RWPE2 (cell line): ENCODE results near the gene SCN3A.

Experiments used
- ATAC-seq: fragments of 200-7000 bp; cut with Tn5 transposase; 3 replicates; pipeline ENCODE4 v1.9.1; 2021; ENCODE audit warnings: low read depth
- DNase-seq: peaks from one replicate; pipeline ENCODE4 v3.0.0-alpha.2; 2020; ENCODE audit warnings: low spot score
- H3K27ac ChIP-seq: fragments of 450-650 bp; 2 replicates; pipeline ENCODE4 v1.5.1; 2017; ENCODE audit warnings: mild to moderate bottlenecking; ENCODE audit not compliant: poor library complexity, severe bottlenecking
- H3K27me3 ChIP-seq: fragments of 250-450 bp; sonication (Bioruptor Pico); 2 replicates; pipeline ENCODE4 v1.5.1; 2021; ENCODE audit warnings: mild to moderate bottlenecking, moderate library complexity; ENCODE audit not compliant: insufficient read depth, poor library complexity, severe bottlenecking
- H3K36me3 ChIP-seq: fragments of 250-450 bp; sonication (Bioruptor Pico); 2 replicates; pipeline ENCODE4 v1.5.1; 2020; ENCODE audit warnings: low read depth, mild to moderate bottlenecking, moderate library complexity
- H3K4me1 ChIP-seq: fragments of 250-450 bp; sonication (Bioruptor Pico); 2 replicates; pipeline ENCODE4 v1.5.1; 2021; ENCODE audit warnings: mild to moderate bottlenecking, moderate library complexity; ENCODE audit not compliant: insufficient read depth, poor library complexity, severe bottlenecking
- H3K4me3 ChIP-seq: fragments of 250-450 bp; sonication (Bioruptor Pico); 2 replicates; pipeline ENCODE4 v1.5.1; 2021; ENCODE audit warnings: mild to moderate bottlenecking, moderate library complexity; ENCODE audit not compliant: severe bottlenecking
- H3K9me3 ChIP-seq: fragments of 250-450 bp; sonication (Bioruptor Pico); 2 replicates; pipeline ENCODE4 v1.5.1; 2021; ENCODE audit warnings: mild to moderate bottlenecking, moderate library complexity; ENCODE audit not compliant: severe bottlenecking
- TF ChIP-seq, protein P1 (sequence below): fragments of 450-650 bp; IDR thresholded peaks from one replicate; pipeline ENCODE4 v1.5.1; 2017; ENCODE audit warnings: mild to moderate bottlenecking, moderate library complexity; ENCODE audit not compliant: poor library complexity, severe bottlenecking

The SCN3A gene

DNA sequence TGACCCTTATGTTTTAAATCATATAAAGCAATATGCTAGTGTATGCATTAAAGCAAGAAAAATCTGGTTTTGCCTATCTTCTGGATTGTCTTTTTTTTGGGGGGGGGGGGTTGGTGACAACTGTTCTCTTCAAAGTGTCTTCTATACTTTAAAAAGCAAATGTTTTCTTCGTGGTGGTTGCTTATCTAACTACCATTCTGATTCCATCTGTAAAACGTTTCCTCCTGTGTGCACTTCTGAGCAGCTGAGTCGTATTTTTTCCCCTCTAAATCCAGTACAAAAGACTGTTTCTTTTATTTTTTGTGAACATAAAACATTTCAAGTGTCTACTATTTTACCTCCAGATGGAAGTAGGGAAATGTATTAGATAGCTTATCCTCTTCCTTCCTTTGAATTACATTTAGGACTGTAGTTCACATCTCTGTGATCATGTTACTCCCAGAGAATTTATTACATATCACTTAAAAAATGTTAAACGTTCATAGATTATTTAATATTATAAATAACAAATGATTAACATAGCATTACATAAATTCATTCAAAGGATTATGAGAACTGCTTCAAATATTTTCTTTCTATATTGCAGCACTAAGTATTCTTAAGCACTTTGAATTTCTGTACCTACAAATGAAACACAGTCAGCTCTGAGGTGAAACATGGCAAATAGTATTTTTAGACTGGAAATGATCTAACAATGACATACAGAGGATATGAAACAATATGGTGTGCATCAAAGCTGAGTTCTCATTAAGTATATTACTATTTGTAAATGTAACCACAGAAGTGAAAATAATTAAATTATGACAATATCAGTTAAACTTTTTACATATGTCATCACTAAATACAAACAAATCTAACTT lies 56.4 kb downstream of the SCN3A start:
- no peak overlapping the region for H3K27ac ChIP-seq
- H3K4me3 ChIP-seq = no peak overlapping the region
- TF ChIP-seq, protein P1, sequence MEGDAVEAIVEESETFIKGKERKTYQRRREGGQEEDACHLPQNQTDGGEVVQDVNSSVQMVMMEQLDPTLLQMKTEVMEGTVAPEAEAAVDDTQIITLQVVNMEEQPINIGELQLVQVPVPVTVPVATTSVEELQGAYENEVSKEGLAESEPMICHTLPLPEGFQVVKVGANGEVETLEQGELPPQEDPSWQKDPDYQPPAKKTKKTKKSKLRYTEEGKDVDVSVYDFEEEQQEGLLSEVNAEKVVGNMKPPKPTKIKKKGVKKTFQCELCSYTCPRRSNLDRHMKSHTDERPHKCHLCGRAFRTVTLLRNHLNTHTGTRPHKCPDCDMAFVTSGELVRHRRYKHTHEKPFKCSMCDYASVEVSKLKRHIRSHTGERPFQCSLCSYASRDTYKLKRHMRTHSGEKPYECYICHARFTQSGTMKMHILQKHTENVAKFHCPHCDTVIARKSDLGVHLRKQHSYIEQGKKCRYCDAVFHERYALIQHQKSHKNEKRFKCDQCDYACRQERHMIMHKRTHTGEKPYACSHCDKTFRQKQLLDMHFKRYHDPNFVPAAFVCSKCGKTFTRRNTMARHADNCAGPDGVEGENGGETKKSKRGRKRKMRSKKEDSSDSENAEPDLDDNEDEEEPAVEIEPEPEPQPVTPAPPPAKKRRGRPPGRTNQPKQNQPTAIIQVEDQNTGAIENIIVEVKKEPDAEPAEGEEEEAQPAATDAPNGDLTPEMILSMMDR = no peak
- no peaks in the 10 kb centered on the region for H3K9me3 ChIP-seq
- no peaks in the 10 kb centered on the region for H3K36me3 ChIP-seq
- DNase-seq = no peak
- H3K27me3 ChIP-seq = no peaks in the 10 kb centered on the region
- H3K4me1 ChIP-seq = no peaks in the 10 kb centered on the region
- no peak for ATAC-seq

DNA sequence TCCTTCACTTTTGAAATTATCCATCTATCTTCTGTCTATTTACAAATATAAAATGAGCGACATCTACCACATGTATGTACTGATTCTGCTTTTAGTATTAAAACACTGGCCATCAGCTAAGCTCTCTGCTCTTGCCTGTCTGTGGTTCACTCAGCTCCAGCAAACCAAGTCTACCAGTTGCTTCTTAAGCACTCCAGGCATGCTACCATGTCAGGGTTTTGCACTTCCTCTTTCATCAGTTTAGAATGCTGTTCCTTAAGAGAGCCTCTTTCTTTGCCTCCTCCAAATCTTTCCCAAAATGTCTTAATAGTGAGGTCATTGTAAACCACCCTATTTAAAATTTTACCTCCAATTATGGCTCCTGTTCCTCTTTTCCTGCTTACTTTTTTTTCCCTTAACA lies 59.5 kb downstream of the SCN3A start:
- no peak for ATAC-seq
- no peaks in the 10 kb centered on the region for H3K4me1 ChIP-seq

DNA sequence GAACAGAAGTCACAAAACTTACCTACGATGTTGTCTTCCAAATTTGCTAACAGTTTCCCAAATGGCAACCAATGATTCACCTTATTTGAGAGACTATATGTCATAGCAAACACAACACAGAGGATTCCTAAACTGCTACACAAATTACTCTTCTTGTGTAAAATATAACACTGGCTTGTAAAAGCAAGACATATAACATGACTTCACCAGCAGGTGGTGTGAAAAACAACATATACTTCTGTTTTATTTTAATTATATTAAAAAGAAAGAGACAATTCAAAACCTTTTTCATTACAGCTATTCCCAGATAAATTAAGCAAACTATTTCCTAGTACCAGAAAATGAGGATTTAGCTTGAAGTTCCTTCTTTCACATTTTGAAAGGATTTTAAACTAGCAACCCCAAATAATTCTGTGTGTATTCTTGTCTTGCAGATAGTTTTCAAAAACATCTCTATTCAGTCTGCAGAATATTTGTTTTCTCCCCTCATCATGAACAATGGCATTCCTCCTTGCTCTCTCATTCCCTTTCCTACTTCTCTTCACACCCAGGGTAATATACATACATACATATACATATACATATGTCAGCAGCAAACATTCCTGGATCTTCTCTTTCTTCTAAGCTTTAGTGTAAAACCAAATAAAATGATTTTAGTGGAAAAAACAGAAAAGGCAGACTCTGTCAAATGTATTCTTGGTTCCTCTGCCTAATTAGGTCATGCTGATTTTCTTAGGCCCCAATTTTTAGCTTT lies 62.1 kb downstream of the SCN3A start:
- no peaks in the 10 kb centered on the region for H3K27me3 ChIP-seq
- no peaks in the 10 kb centered on the region for H3K9me3 ChIP-seq
- ATAC-seq (no peak), DNase-seq (no peak)
- H3K36me3 ChIP-seq = no peaks in the 10 kb centered on the region
- TF ChIP-seq, protein P1 = peak; percentile 37
- no peak overlapping the region for H3K27ac ChIP-seq
- H3K4me3 ChIP-seq = no peak overlapping the region
- no peaks in the 10 kb centered on the region for H3K4me1 ChIP-seq

More for the DNA sequence above, 59.5 kb downstream of the SCN3A start:
- no peak for DNase-seq
- TF ChIP-seq, protein P1 = no peak
- H3K9me3 ChIP-seq = no peaks in the 10 kb centered on the region
- no peaks in the 10 kb centered on the region for H3K27me3 ChIP-seq
- no peak overlapping the region for H3K4me3 ChIP-seq
- H3K36me3 ChIP-seq = no peaks in the 10 kb centered on the region
- H3K27ac ChIP-seq = no peak overlapping the region

DNA sequence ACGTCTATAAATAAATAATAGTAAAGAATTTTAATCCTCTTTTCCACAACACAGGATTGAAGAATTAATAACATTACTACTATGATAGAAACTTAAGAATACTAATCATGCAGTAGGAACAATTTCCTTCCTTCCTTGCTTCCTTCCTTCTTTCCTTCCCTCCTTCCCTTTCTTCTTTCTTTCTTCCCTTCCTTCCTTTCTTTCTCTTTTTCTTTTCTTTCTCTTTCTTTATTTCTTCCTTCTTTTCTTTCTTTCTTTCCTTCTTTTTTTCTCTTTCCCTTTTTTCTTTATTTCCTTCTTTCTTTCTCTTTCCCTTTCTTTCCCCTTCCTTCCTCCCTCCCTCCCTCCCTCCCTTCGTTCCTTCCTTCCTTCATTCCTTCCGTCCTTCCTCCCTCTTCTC lies 77.6 kb downstream of the SCN3A start:
- H3K36me3 ChIP-seq = no peaks in the 10 kb centered on the region
- no peak overlapping the region for H3K27ac ChIP-seq
- TF ChIP-seq, protein P1 = no peak
- no peaks in the 10 kb centered on the region for H3K4me1 ChIP-seq
- no peak overlapping the region for H3K4me3 ChIP-seq
- DNase-seq (no peak), ATAC-seq (no peak)
- no peaks in the 10 kb centered on the region for H3K27me3 ChIP-seq
- no peaks in the 10 kb centered on the region for H3K9me3 ChIP-seq
